ENCODE data around the gene RASGRF2.

Gene RASGRF2

DNA sequence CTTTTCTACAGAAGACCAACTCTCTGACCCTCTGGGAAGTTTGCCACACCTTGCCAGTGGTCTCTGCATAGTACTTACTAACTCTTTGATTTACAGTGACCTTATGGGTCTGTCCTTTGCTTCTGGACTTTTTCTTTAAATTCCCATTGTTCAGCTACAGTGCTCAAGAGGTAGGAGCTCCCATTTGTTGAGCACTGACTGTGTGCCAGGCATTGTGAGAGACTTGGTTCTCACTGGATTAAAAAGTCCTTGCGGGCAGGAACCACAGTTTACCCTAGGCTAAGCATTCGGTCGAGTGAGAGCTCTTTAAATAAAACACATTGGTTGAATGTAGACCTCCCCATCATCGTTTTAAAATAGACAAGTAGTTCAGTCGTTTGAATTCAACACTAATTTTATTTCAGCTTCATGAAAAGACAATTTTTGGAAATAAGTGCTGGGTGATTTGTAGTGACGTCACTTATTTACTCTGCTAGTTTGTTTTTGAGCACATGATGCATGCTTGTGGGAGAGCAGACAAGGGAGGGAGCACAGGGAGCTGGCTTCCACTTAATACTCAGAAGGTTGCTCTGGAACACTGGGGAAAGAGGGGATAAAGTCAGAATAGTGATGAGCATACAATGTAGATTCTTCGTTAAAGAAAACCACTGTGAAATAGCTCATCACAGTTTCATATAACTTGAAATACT is 27.1 kb downstream of the RASGRF2 start:
- no peak for DNase-seq

GRCh38 chr5:80988419-80988935 is 28.3 kb downstream of the RASGRF2 start:
- no peak for DNase-seq

GRCh38 chr5:80989883-80990282 is 29.7 kb downstream of the RASGRF2 start:
- no peak for DNase-seq

DNA sequence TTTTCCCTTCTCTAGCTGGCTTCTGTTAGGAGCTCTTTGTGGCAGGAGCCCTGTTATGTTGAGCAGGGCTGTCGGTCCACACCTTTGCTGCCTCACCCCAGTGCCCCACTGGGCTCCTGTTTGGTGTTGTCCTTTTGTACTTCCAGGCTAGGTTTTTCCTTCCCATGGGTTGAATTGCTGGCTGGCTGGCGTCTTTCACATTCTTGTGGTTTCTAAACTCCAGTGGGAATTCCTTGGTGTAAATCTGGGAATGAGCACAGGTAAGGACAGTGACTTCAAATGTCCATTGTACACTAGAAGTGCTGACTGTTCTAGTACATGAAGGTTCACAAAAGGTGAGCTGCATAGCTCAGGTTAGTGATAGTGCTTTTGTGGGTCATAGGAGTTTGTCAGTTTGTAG is 30.4 kb downstream of the RASGRF2 start:
- DNase-seq, result no peak

DNA sequence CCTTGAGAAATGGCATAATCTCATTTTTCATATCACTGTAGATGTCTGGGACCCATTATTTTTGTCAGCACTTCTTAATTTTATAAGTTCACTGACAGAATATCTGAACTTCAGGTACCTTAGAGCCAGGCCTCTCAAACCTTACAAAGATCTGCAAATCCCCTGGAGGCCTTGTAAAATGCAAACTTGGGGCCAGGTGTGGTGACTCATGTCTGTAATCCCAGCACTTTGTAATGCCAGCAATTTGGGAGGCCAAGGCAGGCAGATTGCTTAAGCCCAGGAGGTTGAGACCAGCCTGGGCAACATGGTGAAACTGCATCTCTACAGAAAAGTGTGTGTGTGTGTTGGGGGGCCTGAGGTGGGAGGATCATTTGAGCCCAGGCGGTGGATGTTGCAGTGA is 30.8 kb downstream of the RASGRF2 start:
- no peak for DNase-seq

DNA sequence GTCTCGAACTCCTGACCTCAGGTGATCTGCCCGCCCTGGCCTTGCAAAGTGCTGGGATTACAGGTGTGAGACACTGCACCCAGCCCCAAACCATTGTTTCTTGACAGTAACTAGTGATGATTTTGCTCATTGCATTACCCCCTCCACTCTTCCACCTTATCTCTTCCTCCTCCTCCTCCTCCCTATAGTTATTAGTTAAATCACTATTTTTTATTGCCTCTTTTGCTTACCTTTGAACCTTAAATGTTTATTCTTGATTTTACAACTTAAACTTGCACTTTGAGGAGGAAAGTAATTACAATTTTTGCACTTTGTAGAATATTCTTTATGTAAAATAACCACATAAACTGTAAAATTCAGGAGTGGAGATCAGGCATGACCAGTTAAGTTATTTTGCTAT is 35.7 kb downstream of the RASGRF2 start:
- DNase-seq, result no peak

GRCh38 chr5:80998590-80998979 is 38.4 kb downstream of the RASGRF2 start:
- DNase-seq, result peak; percentile 46

GRCh38 chr5:81003811-81004386 is 43.7 kb downstream of the RASGRF2 start:
- no peak for DNase-seq

GRCh38 chr5:81005708-81006107 is 45.5 kb downstream of the RASGRF2 start:
- DNase-seq, result no peak

DNA sequence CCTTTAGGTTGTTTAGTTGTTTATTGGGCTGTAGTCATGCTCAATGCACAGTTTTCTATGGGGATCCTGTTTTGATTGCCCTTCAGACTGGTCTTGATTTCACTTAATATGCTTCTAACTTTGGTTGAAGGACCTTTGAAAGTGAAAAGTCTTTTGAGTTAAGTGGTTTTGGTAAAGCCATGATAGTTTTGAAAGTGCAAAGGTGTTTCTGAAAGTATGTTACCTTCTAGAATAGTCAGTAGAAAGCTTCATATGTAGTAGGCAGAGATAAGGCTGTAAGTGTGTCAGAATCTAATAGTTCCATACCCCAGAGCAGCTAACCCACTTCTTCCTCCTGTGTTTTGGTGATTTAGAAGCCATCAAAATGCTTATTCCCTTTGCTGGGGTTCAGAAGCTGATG is 46.1 kb downstream of the RASGRF2 start:
- no peak for DNase-seq

- DNase-seq, result peak; percentile 47
These were observed 46.9 kb downstream of the RASGRF2 start for GRCh38 chr5:81006947-81007636.

DNA sequence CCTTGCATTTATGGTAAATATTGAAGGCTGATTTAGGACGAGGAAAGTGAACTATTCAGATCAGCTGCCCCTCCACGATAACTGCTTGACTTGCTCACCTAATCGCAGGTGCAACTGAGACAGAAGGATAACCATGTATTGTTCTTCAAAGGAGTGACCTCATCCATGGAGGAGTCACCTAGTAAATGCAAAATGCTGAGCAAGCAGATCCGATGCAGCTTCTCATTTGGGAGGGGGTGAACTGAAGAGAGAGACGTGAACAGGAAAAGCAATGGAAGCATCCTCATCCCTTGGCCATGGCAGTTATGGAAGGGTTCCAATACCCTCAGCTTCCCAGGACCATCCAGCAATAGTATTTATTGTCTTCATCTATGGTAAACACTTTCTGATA is 47.5 kb downstream of the RASGRF2 start:
- DNase-seq, result peak; percentile 55

DNA sequence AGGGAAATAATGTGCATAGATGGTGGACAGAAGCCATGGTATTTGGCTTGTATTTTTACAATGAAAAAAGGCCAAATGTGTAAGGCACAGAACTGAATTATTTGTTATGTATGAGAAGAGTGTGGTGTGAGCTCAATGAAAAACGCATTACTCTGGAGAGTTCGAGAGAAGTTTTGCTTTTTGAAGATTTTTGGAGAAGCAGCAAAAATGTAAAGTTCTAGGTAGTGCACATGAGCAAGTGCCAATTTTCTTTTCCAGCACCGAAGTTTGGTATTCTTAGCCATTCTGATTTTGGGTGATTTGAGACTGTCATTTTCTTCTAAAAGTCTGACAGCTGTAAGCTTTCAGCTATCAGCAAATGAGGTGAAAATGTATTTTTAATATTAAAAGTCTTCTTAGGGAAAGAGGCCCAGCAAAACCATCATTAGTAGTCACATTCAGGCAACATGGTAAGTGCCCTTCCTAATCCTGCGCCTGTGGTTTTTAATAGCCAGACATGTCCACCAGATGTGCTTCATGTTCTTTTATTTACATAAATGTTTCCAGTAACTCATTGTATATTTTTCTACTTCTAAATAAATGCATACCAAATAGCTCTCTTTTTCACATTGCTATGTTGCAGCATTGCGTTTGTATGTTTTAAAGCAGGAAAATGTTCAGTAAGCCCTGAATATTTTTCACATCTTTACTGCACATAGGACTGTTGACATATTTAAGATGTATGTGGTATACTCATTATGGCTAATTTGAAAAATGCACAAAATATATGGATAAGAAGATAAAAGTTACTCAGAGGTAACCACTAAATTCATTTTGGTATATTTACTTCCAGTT is 50.4 kb downstream of the RASGRF2 start:
- DNase-seq, result no peak

DNA sequence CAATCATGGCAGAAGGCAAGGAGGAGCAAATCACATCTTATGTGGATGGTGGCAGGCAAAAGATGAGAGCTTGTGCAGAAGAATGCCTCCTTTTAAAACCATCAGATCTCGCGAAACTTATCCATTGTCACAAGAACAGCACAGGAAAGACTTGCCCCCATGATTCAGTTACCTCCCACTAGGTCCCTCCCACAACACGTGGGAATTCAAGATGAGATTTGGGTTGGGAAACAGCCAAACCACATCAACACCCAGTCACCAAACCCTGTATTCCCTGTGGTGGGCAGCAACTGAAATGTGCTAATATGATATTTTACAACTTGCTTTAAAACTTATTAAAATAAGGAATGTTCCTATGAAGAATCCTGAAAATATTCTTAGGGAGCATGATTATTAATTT is 54.2 kb downstream of the RASGRF2 start:
- peak; percentile 15 for DNase-seq

GRCh38 chr5:81016116-81016515 is 56.0 kb downstream of the RASGRF2 start:
- DNase-seq, result no peak

GRCh38 chr5:81017320-81017719 is 57.2 kb downstream of the RASGRF2 start:
- peak; percentile 26 for DNase-seq

DNA sequence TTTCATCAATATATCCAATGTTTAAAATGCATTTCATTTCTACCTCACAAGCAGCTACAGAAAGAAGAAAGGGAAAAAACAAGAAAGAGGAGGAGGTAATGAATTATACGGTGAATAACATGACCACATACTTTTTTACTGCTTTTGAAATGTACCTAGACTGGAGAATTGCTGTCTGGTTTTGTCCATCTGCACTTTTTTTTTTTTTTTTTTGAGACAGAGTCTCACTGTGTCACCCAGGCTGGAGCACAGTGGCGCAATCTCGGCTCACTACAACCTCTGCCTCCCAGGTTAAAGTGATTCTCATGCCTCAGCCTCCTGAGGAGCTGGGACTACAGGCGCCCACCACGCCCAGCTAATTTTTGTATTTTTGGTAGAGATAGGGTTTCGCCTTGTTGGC is 58.4 kb downstream of the RASGRF2 start:
- peak; percentile 41 for DNase-seq

DNA sequence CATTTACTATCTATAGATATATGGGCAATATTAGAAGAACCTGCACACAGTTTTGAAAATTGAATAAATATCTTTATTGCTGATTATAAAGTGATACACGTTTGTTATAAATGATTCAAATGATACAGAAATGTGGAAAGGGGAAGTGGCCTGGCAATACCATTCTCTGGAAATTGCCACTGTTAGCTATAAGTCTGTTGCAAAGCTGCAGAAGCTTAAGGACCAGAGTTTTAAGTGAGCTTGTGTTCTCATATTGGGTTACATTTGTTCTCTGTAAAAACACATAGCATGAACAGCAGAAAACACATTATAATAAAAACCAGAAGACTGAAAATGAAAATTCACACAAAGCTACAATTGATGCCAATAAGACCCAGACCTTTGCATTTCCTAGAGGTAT is 59.6 kb downstream of the RASGRF2 start:
- no peak for DNase-seq

- DNase-seq, result no peak
These were observed 60.5 kb downstream of the RASGRF2 start for GRCh38 chr5:81020478-81021167.

GRCh38 chr5:81021486-81021885 is 61.3 kb downstream of the RASGRF2 start:
- no peak for DNase-seq

GRCh38 chr5:81021951-81022687 is 62.0 kb downstream of the RASGRF2 start:
- DNase-seq, result no peak

DNA sequence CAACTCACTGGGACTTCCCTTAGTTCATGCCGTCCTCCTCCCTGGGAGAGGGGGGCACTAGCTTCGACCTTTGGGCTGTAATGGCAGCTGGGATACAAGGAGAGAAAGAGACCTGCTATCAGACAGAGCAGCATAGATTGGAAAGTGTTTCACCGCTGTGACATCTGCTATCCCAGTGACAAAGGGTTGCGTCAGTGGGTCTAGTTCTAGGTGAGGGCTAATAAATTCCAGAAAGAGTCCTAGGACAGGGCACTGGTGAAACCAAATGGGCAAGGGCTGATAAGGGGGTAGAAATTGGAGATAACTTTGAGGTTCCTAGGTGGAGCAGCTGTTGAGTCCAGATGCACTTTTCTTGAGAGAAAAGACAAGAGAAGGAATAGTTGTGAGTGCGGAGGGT is 62.5 kb downstream of the RASGRF2 start:
- no peak for DNase-seq
